Stimulated activated CD8-positive, alpha-beta memory T cell treated with anti-CD3 and anti-CD28 coated beads, Interleukin-7, amount 100 ng/mL, for 4 hours (primary cell): ENCODE data around the gene NAV2.

Experiments
- DNase-seq, 2 donors: peaks; one replicate each; pipeline ENCODE4 v3.0.0-alpha.2; 2020; ENCODE audit warnings: low read depth in 2 of 2

Gene NAV2

DNA sequence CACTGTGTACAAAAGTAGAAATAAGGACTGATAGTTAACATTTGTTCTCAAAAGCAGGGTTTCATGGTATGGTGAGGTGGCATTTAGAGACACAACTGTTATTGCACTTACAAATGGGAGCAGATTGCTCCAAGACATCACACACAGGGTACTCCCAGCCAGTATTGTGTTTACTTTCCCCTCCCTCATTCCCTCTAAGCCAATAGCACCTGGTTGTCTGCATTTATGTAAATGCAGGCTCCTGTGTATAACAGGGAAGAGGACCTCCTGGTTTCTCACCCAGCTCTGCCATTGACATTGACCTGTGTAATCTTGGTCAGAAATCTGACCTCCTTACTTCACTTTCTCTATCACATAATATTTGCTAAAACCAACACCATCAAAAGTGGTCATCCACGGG, 154.4 kb downstream of the NAV2 start:
- DNase-seq = no peak

DNA sequence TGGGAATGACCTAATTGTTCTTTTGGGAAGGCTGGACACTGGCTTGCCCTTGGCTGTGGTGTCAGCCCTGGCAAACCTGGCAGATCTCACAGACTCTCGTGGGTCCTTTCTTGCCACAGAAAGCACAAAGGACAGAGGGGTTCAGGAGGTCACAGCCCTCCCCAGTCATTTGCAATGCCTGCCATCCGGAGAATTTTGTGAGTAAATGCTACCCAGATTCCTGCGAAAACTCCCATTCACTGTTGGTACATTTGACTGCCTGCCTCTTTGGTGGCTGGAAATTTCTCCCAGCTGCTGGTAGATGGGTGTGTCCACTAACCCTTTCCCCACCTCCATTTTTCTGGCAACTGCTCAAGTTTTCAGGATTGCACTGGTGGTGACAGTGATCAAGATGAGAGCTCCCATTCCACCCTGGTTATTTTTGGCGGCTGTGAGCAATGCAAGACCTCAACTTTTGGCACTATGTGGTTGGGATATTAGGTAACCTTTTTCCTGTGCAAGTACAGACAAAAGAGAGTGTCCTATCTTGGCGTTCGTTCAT, 155.7 kb downstream of the NAV2 start:
- no peak for DNase-seq

DNA sequence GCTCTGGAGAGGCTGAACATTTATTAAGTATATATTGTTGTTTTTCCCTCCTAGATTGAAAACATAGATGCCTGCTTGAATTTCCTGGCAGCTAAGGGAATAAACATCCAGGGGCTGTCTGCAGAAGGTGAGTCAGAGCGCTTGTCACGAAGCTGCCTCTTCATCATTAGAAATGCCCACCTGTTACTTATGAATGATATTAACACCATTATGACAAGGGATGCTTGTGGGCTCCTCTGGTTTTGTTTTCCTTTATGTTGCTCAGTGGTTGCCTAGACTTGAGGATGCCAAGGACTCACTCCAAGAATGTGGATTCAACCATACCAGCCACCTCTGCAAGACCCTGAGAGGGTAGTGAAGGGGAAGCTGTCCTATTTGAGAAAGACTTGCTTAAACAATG, 156.2 kb downstream of the NAV2 start:
- DNase-seq = no peak

DNA sequence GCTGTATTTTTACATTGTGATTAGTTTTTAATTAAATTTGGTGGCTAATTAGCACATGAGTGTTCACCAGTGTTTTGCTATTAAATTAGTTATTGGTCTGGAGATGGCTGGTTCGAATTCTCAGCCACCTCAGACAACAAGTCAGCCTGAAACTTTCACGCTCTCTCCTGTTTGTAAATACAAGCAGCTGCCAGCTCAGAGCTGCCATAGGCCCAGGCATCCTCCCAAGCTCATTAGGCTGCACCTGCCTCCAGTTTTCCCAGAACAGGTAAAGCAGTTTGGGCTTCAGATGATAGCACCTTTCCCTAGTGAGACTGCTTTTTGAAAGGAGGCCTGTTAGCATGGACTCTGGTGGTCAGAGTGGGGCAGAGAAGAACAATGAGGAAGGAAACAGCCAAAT, 156.8 kb downstream of the NAV2 start:
- DNase-seq = no peak

DNA sequence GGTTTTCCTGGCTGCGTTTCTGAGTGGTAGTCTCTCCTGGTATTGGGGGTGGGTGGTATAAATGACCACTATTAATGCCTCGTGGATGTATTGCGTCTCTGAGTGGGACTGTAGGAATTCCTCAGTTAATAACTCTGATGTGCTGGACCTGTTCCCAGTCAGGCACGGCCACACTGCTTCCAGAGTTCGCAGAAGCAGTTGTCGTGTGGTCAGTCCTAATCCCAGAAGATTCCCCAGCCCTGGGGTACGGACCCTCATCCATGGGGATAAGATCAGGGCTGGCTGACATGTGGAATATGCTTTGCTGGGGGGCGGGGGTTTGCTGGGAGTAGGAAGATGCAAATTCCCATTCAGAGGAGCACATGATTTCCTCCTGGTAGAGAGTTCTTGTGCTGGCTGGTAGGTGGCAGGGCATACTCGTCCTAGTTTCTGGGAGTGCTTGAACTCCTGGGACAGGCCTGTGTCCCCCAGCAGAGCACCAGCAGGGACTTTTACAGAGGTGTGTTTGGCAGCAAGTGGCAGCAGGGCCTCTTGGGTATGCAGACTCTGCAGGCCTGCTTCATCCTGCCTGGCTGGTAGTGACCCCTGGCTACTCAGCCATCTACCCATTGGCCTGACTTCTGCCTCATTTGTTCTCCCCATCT, 157.4 kb downstream of the NAV2 start:
- DNase-seq = no peak

DNA sequence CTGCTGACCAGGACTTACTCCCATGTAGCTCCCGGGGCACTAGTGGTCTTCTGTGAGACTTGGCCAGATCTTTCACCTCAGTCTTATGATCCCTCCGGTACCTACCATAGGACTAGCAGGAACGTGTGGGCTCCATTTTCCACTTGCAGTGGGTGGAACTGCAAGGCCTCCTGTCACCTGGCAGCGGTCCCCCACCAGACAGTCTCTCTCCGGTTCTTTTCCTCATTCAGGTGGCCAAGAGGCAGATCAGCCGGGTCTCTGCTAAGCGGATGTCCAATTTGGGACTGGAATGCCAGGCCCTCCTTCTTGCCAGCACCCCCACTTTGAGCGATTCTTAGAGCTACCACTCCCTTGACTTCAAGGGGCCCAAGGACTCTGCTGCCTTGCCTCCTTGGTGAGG, 158.9 kb downstream of the NAV2 start:
- DNase-seq = no peak

DNA sequence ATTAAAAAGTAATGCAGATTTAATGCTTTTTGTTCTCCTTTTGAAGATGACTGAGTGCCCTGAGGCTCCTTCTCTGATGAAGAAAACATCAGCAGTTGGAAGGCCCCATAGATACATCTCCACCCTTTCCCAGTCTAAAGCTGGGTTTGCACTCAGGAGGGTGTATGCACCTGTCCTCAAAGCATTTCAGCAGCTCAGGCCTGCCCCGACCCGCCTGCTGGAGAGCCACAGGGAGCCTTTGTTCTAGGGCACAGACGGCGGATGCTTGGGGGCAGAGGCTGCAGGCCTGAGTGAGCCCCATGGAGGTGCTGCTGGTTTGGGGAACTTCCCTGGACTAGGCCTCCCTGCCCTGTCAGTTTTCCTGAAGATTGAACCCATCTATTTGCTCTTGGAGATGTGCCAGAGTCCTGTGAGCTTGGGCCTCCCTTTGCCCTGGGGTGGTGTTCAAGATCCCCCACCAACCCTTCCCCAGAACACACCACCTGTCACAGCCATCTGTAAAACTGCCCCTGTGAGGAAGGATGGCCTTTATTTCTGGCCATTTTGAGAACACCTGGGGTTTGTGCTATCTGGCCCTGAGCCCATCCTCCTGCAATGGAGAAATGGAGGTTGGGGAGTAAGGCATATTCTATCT, 160.0 kb downstream of the NAV2 start:
- DNase-seq = no peak

DNA sequence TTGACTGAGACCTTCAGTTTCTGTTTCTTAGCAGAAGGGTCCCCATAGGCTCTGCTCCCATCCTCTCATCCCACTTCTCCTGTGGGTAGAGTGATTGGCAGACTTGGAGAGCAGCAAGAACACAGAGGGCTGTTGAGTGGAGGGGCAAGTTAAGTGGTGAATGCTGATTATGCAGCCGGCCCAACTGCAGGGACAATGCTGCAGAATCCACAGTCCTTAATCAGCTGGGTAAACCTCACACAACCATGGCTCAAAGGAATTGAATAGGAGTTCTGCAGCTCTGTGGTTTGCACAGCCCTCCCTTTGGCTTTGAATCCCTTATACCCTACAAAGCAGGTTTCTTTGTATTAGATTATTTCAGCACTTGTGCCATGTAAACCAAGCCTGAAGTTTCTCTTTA, 161.1 kb downstream of the NAV2 start:
- no peak for DNase-seq

DNA sequence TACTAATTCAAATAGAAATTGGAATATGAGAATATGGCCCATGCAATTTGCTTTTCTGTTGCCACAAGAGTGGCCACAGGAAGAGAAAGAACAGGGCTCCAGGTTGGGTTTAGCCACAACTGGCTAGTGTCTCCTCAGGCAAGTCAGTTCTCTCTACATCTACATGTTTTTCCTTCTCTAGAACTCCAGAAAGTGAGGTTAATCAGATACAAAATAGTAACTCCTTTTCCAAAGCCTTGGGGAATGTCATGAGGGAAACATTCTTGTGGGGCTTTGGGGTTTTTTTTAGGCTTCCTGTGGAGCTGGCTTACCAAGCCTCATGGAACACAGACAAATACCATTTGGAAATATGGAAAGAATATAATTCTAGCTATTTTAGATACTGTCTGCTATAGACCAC, 161.6 kb downstream of the NAV2 start:
- DNase-seq = no peak

DNA sequence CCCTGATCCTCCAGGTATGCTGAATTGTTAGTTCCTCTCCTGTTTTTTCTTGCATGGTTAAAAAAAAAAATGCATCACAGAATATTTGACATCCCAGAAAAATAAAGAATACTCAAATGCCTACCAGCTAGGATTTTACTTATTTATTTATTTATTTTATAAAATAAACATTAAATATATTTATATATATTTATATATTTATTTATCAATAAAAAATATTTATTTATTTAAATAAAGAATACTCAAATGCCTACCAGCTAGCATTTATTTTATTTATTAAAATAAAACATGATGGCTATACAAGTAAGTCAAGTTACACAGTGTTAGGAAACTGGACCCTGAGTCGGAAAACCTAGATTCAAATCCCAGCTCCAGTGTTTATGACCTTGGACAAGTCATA, 164.1 kb downstream of the NAV2 start:
- DNase-seq = no peak

DNA sequence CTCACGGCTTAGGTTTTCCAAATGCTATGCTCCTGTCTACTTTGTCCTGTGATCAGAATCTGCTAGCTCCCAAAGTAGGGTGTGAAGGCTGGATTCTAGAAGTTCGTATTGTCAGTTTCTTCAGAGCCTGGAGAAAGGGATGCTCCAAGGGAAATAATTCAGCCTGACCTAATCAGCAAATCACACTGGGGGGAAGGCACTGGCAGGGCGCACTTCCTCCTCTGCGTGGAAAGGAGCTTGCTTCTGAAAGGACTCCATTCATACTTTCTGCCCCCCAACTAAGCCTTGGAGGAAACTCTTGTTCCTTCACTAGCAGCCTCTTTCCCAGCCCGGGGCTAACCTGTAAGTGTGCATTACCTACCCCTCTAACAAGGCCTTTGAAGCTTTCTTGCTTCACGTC, 165.9 kb downstream of the NAV2 start:
- no peak for DNase-seq

DNA sequence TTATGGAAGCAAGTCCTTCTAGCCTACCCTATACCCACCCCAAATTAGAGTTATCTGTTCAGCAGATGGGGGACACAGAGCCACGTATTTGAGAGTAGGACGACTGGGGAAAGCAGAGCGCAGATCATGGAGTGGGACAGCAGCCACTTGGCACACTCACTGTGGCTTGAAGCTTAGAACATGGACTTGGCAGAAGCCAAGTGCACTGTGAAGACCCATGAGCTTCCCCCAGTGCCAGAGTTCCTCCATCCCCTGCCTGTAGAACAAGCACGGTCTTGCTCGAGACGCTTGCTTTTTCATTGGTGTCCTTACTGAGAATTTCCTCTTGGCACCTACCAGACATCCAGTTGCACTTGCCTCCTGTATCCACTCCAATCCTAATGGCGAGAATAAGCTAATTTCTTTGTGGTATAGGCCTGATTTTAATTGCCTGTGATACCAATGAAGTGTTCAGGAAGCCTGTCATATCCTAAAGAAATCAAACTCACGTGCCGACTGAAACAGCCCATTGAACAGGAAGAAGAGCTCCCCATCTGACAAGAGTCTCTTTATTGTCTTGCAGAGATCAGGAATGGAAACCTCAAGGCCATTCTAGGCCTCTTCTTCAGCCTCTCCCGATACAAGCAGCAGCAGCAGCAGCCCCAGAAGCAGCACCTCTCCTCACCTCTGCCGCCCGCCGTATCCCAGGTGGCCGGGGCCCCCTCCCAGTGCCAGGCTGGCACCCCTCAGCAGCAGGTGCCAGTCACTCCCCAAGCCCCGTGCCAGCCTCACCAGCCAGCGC, 166.9 kb downstream of the NAV2 start:
- no peak for DNase-seq

DNA sequence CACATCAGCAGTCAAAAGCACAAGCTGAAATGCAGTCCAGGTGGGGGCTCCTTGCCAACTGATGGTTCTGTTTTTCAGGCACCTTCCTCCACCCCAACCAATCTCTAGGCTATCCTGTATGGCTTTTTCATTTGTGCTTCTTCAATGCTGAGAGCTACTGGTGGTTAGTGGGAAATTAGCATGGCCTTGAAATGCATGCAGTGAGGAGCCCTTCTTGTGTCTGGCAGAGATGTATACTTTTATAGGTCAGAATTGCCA, 167.4 kb downstream of the NAV2 start:
- DNase-seq = no peak

DNA sequence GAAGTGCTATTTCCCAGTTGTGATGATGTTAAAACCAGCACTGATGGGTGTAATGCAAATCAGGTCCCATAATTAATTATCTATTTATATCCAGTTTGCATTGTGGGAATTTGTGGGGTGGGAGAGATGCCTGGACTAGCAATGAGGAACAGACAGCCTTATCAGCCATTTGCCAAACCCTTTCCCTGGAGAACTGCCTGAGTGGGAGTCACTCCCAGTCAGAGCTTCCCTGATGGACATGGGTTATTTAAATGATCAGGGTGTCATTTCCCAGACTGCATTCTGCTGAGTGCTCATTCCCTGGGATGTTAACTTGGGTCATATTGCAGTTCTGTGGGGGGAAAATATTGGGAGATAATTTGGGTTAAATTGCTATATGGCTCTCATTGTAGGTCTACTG, 168.5 kb downstream of the NAV2 start:
- no peak for DNase-seq

DNA sequence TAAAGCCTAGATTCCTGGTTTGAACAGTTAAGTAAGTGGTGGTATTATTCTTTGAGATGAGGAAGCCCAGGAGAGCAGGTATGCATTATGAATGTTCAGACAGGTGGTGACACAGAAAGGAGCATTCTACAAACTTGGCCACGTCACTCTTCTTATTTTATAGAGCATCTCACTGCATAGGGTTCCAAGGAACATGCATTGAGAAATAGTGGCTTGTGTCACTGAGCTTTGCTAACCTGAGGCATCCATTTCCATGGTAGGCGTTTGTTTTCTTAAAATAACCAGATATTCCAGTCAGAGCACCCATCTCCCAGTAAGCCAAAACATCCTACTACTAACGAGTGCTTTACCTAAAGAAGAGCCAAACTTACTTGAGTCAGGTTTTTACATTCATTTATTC, 169.7 kb downstream of the NAV2 start:
- no peak for DNase-seq

DNA sequence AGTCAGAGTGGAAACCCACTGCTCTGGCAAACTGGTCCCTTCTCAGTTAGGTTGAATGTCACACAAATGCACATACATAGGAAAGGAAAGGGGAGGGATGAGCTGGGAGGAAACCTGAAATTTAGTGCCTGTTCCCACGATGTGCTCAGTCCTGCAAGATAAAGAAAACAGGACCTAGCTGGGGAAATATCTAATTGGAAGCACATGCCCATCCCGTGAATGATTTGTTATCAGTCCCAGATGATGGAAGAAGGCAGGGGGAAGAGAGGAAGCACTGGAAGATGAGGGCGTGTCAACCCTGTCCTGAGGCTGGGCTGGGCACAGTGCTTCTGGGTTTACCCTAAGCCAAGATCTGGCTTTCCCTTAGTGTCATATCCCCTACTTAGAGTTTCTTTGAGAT, 173.9 kb downstream of the NAV2 start:
- DNase-seq = no peak

DNA sequence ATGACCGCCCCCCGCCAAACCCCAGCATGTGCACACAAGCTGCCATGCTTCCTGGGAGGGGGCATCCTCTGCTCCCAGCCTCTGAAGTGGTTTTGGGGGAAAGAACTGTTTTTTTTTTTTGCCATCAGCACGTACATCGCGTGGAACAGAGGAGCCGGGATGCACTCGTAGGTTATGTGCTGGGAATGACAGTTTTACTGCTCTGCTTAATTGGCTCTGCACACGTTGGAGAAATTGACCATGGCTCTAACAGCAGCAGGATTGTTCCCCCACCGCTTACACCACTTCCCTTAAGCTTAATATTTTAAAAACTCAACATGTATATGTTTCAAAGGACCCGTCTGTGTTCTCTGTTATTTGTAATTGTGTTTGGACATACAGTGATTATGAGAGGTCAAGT, 175.2 kb downstream of the NAV2 start:
- DNase-seq = no peak

DNA sequence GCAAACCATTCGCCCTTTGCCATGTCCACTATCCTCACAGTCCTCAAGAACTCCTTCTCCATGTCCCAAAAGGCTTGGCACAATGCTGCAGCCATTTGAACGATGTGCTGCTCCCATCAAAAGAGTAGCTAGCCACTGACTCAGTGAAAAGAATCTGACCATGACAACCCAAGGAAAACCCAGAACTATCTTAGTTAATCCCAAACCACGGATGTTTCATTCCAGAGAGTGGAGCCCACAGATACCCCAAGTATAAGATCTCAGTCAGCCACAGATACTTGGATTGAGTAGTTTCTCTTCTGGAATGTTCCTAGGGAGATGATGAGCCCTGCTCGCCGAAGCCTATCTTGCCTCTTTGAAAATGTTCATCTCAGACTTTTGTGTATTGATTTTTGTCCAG, 176.9 kb downstream of the NAV2 start:
- no peak for DNase-seq

DNA sequence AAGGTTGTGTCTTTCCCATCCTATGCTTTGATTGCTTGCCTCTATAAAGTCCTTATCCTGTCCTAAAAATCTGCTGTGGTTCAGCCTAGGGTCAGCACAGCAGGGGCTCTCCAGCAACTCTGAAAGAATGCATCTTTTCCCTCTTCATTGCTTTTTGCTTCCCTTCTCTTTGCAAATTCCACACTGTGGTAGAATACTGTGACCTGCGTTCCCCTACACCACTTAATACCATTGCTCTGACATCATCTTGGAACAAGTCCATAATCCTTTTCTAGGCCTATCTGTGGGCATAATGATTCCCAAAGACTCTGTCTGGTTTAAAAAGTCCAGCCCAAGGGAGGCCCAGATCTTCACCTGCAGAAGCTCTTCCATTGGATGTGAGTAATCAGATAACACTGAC, 177.7 kb downstream of the NAV2 start:
- DNase-seq = no peak

DNA sequence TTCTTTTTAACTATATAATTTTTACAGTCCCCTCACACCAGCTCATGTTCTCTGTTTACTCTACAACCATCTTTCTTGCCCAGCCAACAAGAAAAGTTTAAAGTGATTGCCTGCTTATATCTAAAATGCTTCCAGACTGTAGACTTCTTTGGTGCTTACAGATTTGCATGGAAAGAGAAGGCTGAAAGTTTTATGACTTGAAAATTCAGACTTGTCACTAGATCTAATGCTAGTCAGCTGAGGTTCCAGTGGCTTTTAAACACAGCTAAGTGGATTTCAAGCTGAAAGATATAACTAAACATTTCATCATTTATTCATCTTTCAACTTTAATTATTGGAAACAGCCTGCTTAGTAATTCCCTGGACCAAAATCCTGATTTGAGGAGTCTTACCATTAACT, 178.4 kb downstream of the NAV2 start:
- DNase-seq = no peak

DNA sequence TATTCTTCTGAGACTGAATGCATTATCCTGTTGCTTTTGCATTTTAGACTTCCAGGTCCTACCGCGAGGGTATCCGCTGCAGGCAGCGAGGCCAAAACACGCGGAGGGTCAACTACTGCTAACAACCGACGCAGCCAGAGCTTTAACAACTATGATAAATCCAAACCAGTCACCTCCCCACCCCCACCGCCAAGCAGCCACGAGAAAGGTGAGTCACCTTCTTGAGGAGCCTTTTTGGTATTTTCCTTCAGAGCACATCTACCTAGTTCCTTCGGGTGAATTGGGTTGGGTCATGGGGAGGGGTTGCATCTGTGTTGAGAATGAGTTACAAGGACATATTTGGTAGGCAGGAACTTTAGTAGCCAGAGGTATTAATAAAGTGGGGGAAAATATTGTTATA, 179.8 kb downstream of the NAV2 start:
- DNase-seq = no peak

DNA sequence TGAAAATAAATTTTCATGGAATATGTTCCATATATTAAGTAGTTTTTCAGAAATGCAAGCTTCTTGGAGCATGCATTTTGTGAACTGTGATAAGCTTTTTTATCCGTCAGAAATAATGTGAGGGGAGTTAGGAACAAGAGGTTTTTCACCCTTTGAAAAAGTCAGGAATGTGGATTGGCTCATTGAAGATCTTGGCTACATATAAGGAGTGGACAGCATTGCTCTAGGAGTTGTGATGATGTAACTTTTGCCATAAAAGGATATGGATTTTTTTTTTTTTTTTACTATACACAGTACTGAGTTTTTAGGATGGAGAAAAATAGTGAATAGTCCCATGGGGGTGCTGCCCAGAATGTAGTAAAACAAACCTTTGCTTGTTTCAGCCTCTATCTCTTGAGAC, 180.2 kb downstream of the NAV2 start:
- no peak for DNase-seq

DNA sequence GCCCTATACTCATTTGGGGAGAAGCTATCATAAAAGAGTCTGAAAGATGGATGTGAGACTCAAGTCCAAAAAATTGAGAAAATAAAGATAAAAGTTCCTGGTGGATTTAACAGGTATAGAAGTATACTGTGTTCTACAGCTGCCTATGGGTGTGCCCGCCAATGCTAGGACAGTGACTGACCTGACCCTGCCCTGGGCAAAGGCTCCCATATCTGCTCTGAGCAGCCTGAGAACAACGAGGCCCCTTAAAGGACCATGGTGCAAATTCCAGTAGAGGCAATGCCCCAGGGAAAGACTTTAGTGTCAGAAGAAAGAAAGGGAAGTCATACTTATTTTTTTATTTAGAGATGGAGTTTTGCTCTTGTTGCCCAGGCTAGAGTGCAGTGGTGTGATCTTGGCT, 181.8 kb downstream of the NAV2 start:
- no peak for DNase-seq
